NB4 (cell line): ENCODE measurements around the gene TBL1XR1.

Source experiments
- DNase-seq: peaks from one replicate; pipeline ENCODE4 v3.0.0; 2010; ENCODE audit warnings: low read depth
- H3K4me3 ChIP-seq: one replicate; pipeline ENCODE4 v1.5.1; 2011; ENCODE audit warnings: mild to moderate bottlenecking, low read depth, low read length, moderate library complexity
- CTCF ChIP-seq: IDR thresholded peaks from one replicate; pipeline ENCODE4 v1.5.1; 2012; ENCODE audit warnings: low read depth, low read length
- MAX ChIP-seq: IDR thresholded peaks from 2 replicates; pipeline ENCODE4 v1.6.1; 2011; ENCODE audit warnings: low read depth, low read length
- MYC ChIP-seq: IDR thresholded peaks from 2 replicates; pipeline ENCODE4 v1.6.1; 2011; ENCODE audit warnings: low read depth, low read length
- POLR2A ChIP-seq: IDR thresholded peaks from 2 replicates; pipeline ENCODE4 v1.6.1; 2011; ENCODE audit warnings: mild to moderate bottlenecking; ENCODE audit not compliant: insufficient read length; ENCODE audit errors: extremely low read depth

Gene TBL1XR1

GRCh38 chr3:177234121-177234520, 36.8 kb upstream of the TBL1XR1 start:
- H3K4me3 ChIP-seq, result no peak overlapping the region
- no peak for DNase-seq
- no peak for TF ChIP-seq MAX
- TF ChIP-seq POLR2A, result no peak
- TF ChIP-seq CTCF, result no peak
- TF ChIP-seq MYC, result no peak

- H3K4me3 ChIP-seq, result no peak overlapping the region
- TF ChIP-seq MAX (no peak), POLR2A (no peak), MYC (no peak), CTCF (no peak)
- DNase-seq, result peak; percentile 34
Measured at GRCh38 chr3:177231242-177231641, 34.0 kb upstream of the TBL1XR1 start.

- DNase-seq, result no peak
- TF ChIP-seq MAX (no peak), CTCF (no peak), POLR2A (no peak), MYC (no peak)
- H3K4me3 ChIP-seq, result no peak overlapping the region
Measured at GRCh38 chr3:177230641-177231040, 33.4 kb upstream of the TBL1XR1 start.

GRCh38 chr3:177229791-177230190, 32.5 kb upstream of the TBL1XR1 start:
- TF ChIP-seq MYC (no peak), MAX (no peak), CTCF (no peak), POLR2A (no peak)
- no peak for DNase-seq

GRCh38 chr3:177228601-177229190, 31.4 kb upstream of the TBL1XR1 start:
- H3K4me3 ChIP-seq, result no peak overlapping the region
- TF ChIP-seq POLR2A (no peak), MAX (no peak), CTCF (no peak), MYC (no peak)
- DNase-seq, result no peak

More at GRCh38 chr3:177229791-177230190, 32.5 kb upstream of the TBL1XR1 start:
- H3K4me3 ChIP-seq, result no peak overlapping the region

- TF ChIP-seq CTCF (no peak), POLR2A (no peak), MYC (no peak), MAX (no peak)
- H3K4me3 ChIP-seq, result no peak overlapping the region
- no peak for DNase-seq
Measured at GRCh38 chr3:177224414-177224813, 27.1 kb upstream of the TBL1XR1 start.
